Measurements from ENCODE around the gene MYO7A.

DNA sequence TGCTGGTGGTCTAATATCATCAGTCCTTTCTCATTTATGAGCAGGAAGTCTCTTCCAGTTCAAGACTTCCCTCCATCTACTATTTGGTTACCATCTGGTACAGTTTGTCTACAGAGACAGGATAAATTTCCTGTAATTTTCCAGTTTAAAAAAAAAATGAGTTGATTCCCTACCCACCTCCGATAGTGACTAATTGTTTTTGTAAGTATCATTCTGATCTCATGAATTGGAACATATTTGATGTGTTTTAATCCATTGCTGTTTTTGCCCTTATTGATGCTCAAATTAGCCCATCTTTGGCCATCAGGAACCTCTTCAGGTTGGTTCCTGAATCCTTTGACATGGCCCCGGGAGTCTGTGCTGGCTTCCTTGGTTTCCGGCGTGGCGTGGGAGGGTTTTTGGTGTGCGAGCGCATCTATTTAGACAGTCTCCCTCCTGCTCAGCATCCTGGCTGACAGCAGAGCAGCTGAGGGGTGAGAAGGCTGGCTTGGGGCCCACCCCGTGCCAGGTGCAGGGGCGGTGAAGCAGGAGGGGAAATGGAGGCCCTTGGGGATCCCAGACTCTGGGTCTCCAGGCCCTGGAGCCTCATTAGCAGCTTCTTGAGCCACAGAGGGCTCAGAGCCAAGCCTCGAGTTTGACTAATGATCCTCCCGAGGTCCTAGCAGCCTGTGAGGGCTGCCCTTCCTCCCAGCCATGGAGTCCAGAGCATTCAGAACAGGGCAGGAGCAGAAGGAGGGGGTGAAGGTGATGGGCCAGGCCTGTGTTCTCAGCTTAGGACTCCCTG is 18.6 kb upstream of the MYO7A start:
- TF ChIP-seq, protein P1, sequence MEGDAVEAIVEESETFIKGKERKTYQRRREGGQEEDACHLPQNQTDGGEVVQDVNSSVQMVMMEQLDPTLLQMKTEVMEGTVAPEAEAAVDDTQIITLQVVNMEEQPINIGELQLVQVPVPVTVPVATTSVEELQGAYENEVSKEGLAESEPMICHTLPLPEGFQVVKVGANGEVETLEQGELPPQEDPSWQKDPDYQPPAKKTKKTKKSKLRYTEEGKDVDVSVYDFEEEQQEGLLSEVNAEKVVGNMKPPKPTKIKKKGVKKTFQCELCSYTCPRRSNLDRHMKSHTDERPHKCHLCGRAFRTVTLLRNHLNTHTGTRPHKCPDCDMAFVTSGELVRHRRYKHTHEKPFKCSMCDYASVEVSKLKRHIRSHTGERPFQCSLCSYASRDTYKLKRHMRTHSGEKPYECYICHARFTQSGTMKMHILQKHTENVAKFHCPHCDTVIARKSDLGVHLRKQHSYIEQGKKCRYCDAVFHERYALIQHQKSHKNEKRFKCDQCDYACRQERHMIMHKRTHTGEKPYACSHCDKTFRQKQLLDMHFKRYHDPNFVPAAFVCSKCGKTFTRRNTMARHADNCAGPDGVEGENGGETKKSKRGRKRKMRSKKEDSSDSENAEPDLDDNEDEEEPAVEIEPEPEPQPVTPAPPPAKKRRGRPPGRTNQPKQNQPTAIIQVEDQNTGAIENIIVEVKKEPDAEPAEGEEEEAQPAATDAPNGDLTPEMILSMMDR (IDR thresholded peaks at IDR 0.05): no peak
- no peak for TF ChIP-seq POLR2A (IDR thresholded peaks at IDR 0.05)
